ENCODE results near the gene MMGT1. TPM values are rescaled to one million over a fixed set of nuclear protein-coding genes. Genes with fewer than 3 reads are reported as not detected.

Gene MMGT1
- total RNA-seq, 5 donors from 2014 or later (not counting 1 experiment from before 2014, with no cell fraction given) = 21.1 to 27.7 (median 23.5) TPM

DNA sequence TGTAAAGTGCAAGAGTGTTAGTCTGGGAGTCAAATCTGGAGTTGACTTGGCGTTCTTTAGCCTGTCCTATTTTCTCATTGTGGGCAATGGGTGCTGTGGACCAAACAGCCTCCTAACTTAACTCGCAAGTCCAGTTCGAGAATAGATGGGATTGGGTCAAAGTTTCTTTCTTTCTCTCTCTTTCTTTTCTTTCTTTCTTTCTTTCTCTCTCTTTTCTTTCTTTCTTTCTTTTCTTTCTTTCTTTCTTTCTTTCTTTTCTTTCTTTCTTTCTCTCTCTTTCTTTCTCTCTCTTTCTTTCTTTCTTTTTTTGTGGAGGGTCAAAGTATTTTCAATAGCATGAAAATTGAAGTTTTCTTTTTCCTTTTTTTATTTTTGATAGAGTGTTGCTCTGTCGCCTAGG is 14.5 kb upstream of the MMGT1 start:
- Histone ChIP-seq H3K27ac (ENCODE audit: low read length) (no peak overlapping the region), H3K27me3 (replicated peaks in 1 of 2; ENCODE audit: control insufficient read depth in 2 of 2, extremely low read depth in 1 of 2, insufficient read depth in 2 of 2, low read length in 1 of 2) (no peaks in the 10 kb centered on the region), H3K4me1 (ENCODE audit: control insufficient read depth in 1 of 2, extremely low read depth in 1 of 2, insufficient read depth in 2 of 2, low read length in 2 of 2) (peaks cover 5 to 14% of the 10 kb centered on the region in 2 experiments), H3K9me3 (no peaks in the 10 kb centered on the region), H3K36me3 (ENCODE audit: control insufficient read depth in 2 of 2, extremely low read depth in 1 of 2, insufficient read depth in 1 of 2, low read length in 1 of 2) (peaks cover 0 to 2% of the 10 kb centered on the region in 2 donors), H3K4me3 (ENCODE audit: control insufficient read depth in 1 of 2, extremely low read depth in 1 of 2, low read length in 1 of 2) (no peak overlapping the region)
- DNase-seq (no peak), ATAC-seq (replicated peaks in 1 of 4) (no peak)
- H3K27me3 Mint-ChIP-seq = peaks cover 0 to 5% of the 10 kb centered on the region in 2 donors
- no peaks in the 10 kb centered on the region for H3K9me3 Mint-ChIP-seq
- CTCF ChIA-PET = interaction anchor here in 1 of 2 donors (0.6 kb wide), 1 partner anchor 13 kb away, joined by 12 read pairs; no protein-coding TSS in a partner anchor
- H3K27ac Mint-ChIP-seq = peak overlapping the region in 1 of 2 donors; percentile 72
- peaks cover 43 to 68% (median 56%) of the 10 kb centered on the region in 3 donors for H3K4me1 Mint-ChIP-seq
- POLR2A ChIA-PET = interaction anchor here in 1 of 2 donors (0.7 kb wide), 1 partner anchor 943 kb away, joined by 5 read pairs; no protein-coding TSS in a partner anchor
- peaks cover 9% of the 10 kb centered on the region for H3K36me3 Mint-ChIP-seq
- no peak overlapping the region for H3K4me3 Mint-ChIP-seq
- no CpG with 5 or more reads among the region's 4 CpGs for WGBS (ENCODE audit: insufficient coverage)

DNA sequence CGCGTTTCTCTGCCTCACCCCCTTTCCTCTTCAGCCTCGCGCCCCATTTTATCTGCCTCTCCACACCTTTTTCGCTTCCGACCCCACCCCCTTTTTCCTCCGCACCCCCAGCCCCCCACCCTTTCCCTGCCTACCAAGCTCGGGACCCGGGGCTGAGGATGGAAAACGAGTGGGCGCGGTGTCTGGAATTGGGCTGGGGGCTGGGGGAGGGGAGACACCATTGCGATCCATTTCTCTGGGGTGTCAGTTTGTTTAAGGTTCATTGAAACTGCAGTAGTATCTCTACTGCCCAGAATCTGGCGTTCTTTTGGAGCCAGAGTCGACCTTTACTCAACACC is 12.2 kb upstream of the MMGT1 start:
- peak overlapping the region; percentile 85 to 89 (median 88) for H3K4me3 Mint-ChIP-seq
- Histone ChIP-seq H3K9me3 (no peaks in the 10 kb centered on the region), H3K27ac (ENCODE audit: low read length) (peak overlapping the region; percentile 72), H3K4me1 (ENCODE audit: control insufficient read depth in 1 of 2, extremely low read depth in 1 of 2, insufficient read depth in 2 of 2, low read length in 2 of 2) (peaks cover 5 to 23% of the 10 kb centered on the region in 2 experiments), H3K27me3 (replicated peaks in 1 of 2; ENCODE audit: control insufficient read depth in 2 of 2, extremely low read depth in 1 of 2, insufficient read depth in 2 of 2, low read length in 1 of 2) (no peaks in the 10 kb centered on the region), H3K4me3 (ENCODE audit: control insufficient read depth in 1 of 2, extremely low read depth in 1 of 2, low read length in 1 of 2) (peak overlapping the region in 1 of 2 donors; percentile 86), H3K36me3 (ENCODE audit: control insufficient read depth in 2 of 2, extremely low read depth in 1 of 2, insufficient read depth in 1 of 2, low read length in 1 of 2) (no peaks in the 10 kb centered on the region)
- ATAC-seq (replicated peaks in 1 of 4) = peak in 3 of 4 experiments; percentile 8 to 10 (median 10)
- WGBS (ENCODE audit: insufficient coverage) = no CpG with 5 or more reads among the region's 15 CpGs
- H3K27me3 Mint-ChIP-seq = peaks cover 0 to 12% of the 10 kb centered on the region in 2 donors
- DNase-seq = no peak
- ChIA-PET POLR2A (no interaction called here), CTCF (interaction anchor here in 1 of 2 donors (0.6 kb wide), 1 partner anchor 583 kb away, joined by 3 read pairs; no protein-coding TSS in a partner anchor)
- no peaks in the 10 kb centered on the region for H3K9me3 Mint-ChIP-seq
- peaks cover 3% of the 10 kb centered on the region for H3K36me3 Mint-ChIP-seq
- H3K27ac Mint-ChIP-seq = peak overlapping the region; percentile 84
- H3K4me1 Mint-ChIP-seq = peaks cover 52 to 75% (median 61%) of the 10 kb centered on the region in 3 donors

DNA sequence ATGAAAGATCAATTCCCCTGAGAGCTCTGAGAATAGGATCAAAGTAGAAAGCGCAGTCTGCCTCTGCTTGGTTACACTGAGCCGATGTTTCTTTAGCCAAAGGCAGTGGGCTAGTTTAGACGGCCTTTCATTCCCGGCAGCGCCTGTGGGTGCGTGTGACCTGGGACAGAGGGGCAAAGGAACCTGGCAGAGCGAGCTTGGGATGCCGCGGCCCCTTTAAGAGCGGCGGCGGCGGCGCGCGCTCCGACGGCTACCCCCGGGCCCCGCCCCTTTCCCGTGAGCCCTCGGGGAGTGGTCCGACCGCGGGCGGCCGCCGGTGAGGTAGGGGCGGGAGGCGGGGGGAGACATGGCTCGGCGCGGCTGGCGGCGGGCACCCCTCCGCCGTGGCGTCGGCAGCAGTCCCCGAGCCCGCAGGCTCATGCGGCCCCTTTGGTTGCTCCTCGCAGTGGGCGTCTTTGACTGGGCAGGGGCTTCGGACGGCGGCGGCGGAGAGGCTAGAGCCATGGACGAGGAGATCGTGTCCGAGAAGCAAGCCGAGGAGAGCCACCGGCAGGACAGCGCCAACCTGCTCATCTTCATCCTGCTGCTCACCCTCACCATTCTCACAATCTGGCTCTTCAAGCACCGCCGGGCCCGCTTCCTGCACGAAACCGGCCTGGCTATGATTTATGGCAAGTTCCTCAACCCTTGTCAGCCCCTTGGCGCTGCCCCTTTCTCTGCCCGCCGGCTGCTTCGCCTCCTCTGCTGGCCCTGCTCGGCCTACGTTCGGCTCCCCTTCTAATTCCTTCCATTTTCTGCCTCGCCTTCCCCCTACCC is 11.6 kb upstream of the MMGT1 start, which contains the start of gene SLC9A6:
TSS of gene SLC9A6 (plus strand) at position 279 of the 816 bp plus-strand sequence. CDS start at position 503, 224 bp downstream.
- ATAC-seq (replicated peaks in 1 of 4) = peak; percentile 88 to 93 (median 90)

DNA sequence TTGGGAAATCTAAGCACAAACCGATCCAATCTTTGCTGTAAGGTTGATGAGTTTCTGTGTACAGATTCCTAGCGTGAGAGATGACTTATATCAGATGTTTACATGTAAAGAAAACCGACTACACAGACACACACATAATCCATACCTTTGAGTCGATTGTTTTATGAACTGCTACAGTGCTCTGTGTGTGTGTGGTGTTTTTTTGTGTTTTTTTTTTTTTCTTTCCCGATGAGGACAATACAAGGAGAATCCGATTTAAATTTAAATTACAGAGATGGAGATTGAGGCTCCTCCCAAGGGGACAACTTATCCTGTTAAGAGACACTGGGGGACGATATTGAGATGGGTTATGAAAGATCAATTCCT is 11.0 kb upstream of the MMGT1 start:
- Mint-ChIP-seq H3K36me3 (peaks cover 3% of the 10 kb centered on the region), H3K27me3 (peaks cover 0 to 12% of the 10 kb centered on the region in 2 donors), H3K27ac (peak overlapping the region; percentile 87 to 89), H3K9me3 (no peaks in the 10 kb centered on the region), H3K4me1 (peaks cover 53 to 74% (median 64%) of the 10 kb centered on the region in 3 donors), H3K4me3 (peak overlapping the region; percentile 85 to 93 (median 89))
- no CpG with 5 or more reads among the region's 7 CpGs for WGBS (ENCODE audit: insufficient coverage)
- peaks cover 5 to 23% of the 10 kb centered on the region in 2 experiments for H3K4me1 ChIP-seq (ENCODE audit: control insufficient read depth in 1 of 2, extremely low read depth in 1 of 2, insufficient read depth in 2 of 2, low read length in 2 of 2)
- H3K36me3 ChIP-seq (ENCODE audit: control insufficient read depth in 2 of 2, extremely low read depth in 1 of 2, insufficient read depth in 1 of 2, low read length in 1 of 2) = no peaks in the 10 kb centered on the region
- H3K9me3 ChIP-seq = no peaks in the 10 kb centered on the region
- peak overlapping the region; percentile 72 for H3K27ac ChIP-seq (ENCODE audit: low read length)
- H3K4me3 ChIP-seq (ENCODE audit: control insufficient read depth in 1 of 2, extremely low read depth in 1 of 2, low read length in 1 of 2) = peak overlapping the region; percentile 77 to 86
- peak in 1 of 35 experiments; percentile 10 for DNase-seq
- no peaks in the 10 kb centered on the region for H3K27me3 ChIP-seq (replicated peaks in 1 of 2; ENCODE audit: control insufficient read depth in 2 of 2, extremely low read depth in 1 of 2, insufficient read depth in 2 of 2, low read length in 1 of 2)
- CTCF ChIA-PET = interaction anchor here in 1 of 2 donors (0.7 kb wide), 1 partner anchor 206 kb away, joined by 3 read pairs; no protein-coding TSS in a partner anchor
- POLR2A ChIA-PET = interaction anchor here in 1 of 2 donors (0.6 kb wide), 2 partner anchors 31 to 953 kb away, joined by 3 to 5 read pairs; no protein-coding TSS in a partner anchor
- no peak for ATAC-seq (replicated peaks in 1 of 4)

More for the DNA sequence above, 11.6 kb upstream of the MMGT1 start, which contains the start of gene SLC9A6:
- H3K36me3 ChIP-seq (ENCODE audit: control insufficient read depth in 2 of 2, extremely low read depth in 1 of 2, insufficient read depth in 1 of 2, low read length in 1 of 2) = no peaks in the 10 kb centered on the region
- Mint-ChIP-seq H3K27me3 (peaks cover 0 to 12% of the 10 kb centered on the region in 2 donors), H3K36me3 (peaks cover 3% of the 10 kb centered on the region), H3K9me3 (no peaks in the 10 kb centered on the region), H3K4me1 (peaks cover 55 to 74% (median 65%) of the 10 kb centered on the region in 3 donors), H3K27ac (peak within 1 kb of the TSS; percentile 87 to 89), H3K4me3 (peak within 1 kb of the TSS; percentile 85 to 93 (median 89))
- ChIA-PET CTCF (interaction anchor here in 1 of 2 donors (0.6 to 0.7 kb wide), 2 partner anchors 205 to 583 kb away, joined by 3 read pairs; no protein-coding TSS in a partner anchor), POLR2A (interaction anchor here in 1 of 2 donors (0.6 kb wide), 1 partner anchor 30 kb away, joined by 5 read pairs; no protein-coding TSS in a partner anchor)
- WGBS (ENCODE audit: insufficient coverage) = under 1% methylated on average over 32 of the region's 68 CpGs
- H3K9me3 ChIP-seq = no peaks in the 10 kb centered on the region
- DNase-seq = peak; percentile 22 to 76 (median 50)
- H3K4me3 ChIP-seq (ENCODE audit: control insufficient read depth in 1 of 2, extremely low read depth in 1 of 2, low read length in 1 of 2) = peak within 1 kb of the TSS; percentile 77 to 86
- H3K27me3 ChIP-seq (replicated peaks in 1 of 2; ENCODE audit: control insufficient read depth in 2 of 2, extremely low read depth in 1 of 2, insufficient read depth in 2 of 2, low read length in 1 of 2) = no peaks in the 10 kb centered on the region
- H3K27ac ChIP-seq (ENCODE audit: low read length) = peak within 1 kb of the TSS; percentile 72
- H3K4me1 ChIP-seq (ENCODE audit: control insufficient read depth in 1 of 2, extremely low read depth in 1 of 2, insufficient read depth in 2 of 2, low read length in 2 of 2) = peaks cover 5 to 23% of the 10 kb centered on the region in 2 experiments

- WGBS (ENCODE audit: insufficient coverage) = no CpG with 5 or more reads among the region's 2 CpGs
- ChIA-PET CTCF (interaction anchor here in 1 of 2 donors (0.7 kb wide), 1 partner anchor 472 kb away, joined by 4 read pairs; no protein-coding TSS in a partner anchor), POLR2A (interaction anchor here (0.6 to 0.8 kb wide), 3 partner anchors 11 to 953 kb away, joined by 3 to 5 read pairs (median 5); partner anchors contain the start of gene MMGT1 (in 1 of the 2))
- no peaks in the 10 kb centered on the region for H3K9me3 Mint-ChIP-seq
- no peaks in the 10 kb centered on the region for H3K27me3 ChIP-seq (replicated peaks in 1 of 2; ENCODE audit: control insufficient read depth in 2 of 2, extremely low read depth in 1 of 2, insufficient read depth in 2 of 2, low read length in 1 of 2)
- peaks cover 48 to 71% (median 59%) of the 10 kb centered on the region in 3 donors for H3K4me1 Mint-ChIP-seq
- ATAC-seq (replicated peaks in 1 of 4) (no peak), DNase-seq (peak in 1 of 35 experiments; percentile 4)
- H3K27me3 Mint-ChIP-seq = peaks cover 0 to 12% of the 10 kb centered on the region in 2 donors
- no peaks in the 10 kb centered on the region for H3K9me3 ChIP-seq
- H3K36me3 Mint-ChIP-seq = no peaks in the 10 kb centered on the region
- peak overlapping the region; percentile 72 for H3K27ac ChIP-seq (ENCODE audit: low read length)
- H3K4me3 Mint-ChIP-seq = peak overlapping the region; percentile 85 to 93 (median 89)
- peaks cover 5 to 23% of the 10 kb centered on the region in 2 experiments for H3K4me1 ChIP-seq (ENCODE audit: control insufficient read depth in 1 of 2, extremely low read depth in 1 of 2, insufficient read depth in 2 of 2, low read length in 2 of 2)
- peak overlapping the region; percentile 77 to 86 for H3K4me3 ChIP-seq (ENCODE audit: control insufficient read depth in 1 of 2, extremely low read depth in 1 of 2, low read length in 1 of 2)
- peak overlapping the region; percentile 87 to 89 for H3K27ac Mint-ChIP-seq
- no peaks in the 10 kb centered on the region for H3K36me3 ChIP-seq (ENCODE audit: control insufficient read depth in 2 of 2, extremely low read depth in 1 of 2, insufficient read depth in 1 of 2, low read length in 1 of 2)
Measured at GRCh38 chrX:135984256-135984655, 10.5 kb upstream of the MMGT1 start.

DNA sequence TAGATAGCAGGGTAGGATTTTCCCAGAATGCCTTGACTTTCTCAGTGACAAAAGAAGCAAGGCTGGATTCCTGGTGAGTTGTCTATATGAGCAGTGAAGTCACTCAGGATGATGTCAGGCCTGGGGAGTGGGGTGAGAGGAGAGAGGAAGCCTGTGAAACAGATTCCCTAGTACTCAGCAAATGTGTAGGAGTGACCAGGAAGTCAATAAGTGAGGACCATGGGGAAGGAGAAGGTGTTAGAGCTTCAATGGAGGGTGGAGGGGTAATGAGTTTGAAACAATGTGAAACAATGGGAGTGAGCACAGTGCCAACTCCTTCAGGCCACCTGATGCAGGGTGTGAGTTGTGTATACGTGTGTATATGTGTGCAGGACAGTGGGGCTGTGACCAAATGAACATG is 9.1 kb upstream of the MMGT1 start:
- Histone ChIP-seq H3K27me3 (replicated peaks in 1 of 2; ENCODE audit: control insufficient read depth in 2 of 2, extremely low read depth in 1 of 2, insufficient read depth in 2 of 2, low read length in 1 of 2) (no peaks in the 10 kb centered on the region), H3K36me3 (ENCODE audit: control insufficient read depth in 2 of 2, extremely low read depth in 1 of 2, insufficient read depth in 1 of 2, low read length in 1 of 2) (no peaks in the 10 kb centered on the region), H3K4me3 (ENCODE audit: control insufficient read depth in 1 of 2, extremely low read depth in 1 of 2, low read length in 1 of 2) (no peak overlapping the region), H3K9me3 (no peaks in the 10 kb centered on the region), H3K4me1 (ENCODE audit: control insufficient read depth in 1 of 2, extremely low read depth in 1 of 2, insufficient read depth in 2 of 2, low read length in 2 of 2) (peaks cover 5 to 23% of the 10 kb centered on the region in 2 experiments), H3K27ac (ENCODE audit: low read length) (peak overlapping the region; percentile 44)
- Mint-ChIP-seq H3K27me3 (peaks cover 0 to 13% of the 10 kb centered on the region in 2 donors), H3K4me1 (peaks cover 42 to 64% (median 51%) of the 10 kb centered on the region in 3 donors), H3K36me3 (no peaks in the 10 kb centered on the region), H3K4me3 (peak overlapping the region; percentile 85 to 93 (median 89)), H3K9me3 (no peaks in the 10 kb centered on the region), H3K27ac (peak overlapping the region; percentile 87 to 89)
- ATAC-seq (replicated peaks in 1 of 4) = no peak
- ChIA-PET POLR2A (no interaction called here), CTCF (interaction anchor here in 1 of 2 donors (0.6 kb wide), 1 partner anchor 48 kb away, joined by 3 read pairs; no protein-coding TSS in a partner anchor)
- no peak for DNase-seq
- no CpG with 5 or more reads among the region's 1 CpG for WGBS (ENCODE audit: insufficient coverage)
